HG02840 (cell line): ENCODE results near the gene C5AR2.
A peak's percentile ranks its signal among the peaks of the same experiment; 100 is the strongest.
"Not testable (repeated sequence)": the region's sequence is repeated elsewhere in the genome, so short reads cannot be mapped to it uniquely, and the experiment has no call there.

Experiments
- ATAC-seq: cut with Tn5 transposase; IDR thresholded peaks from one replicate; pipeline ENCODE4 v1.9.1; 2021; ENCODE audit warnings: mild to moderate bottlenecking, moderate library complexity, moderate number of reproducible peaks; ENCODE audit not compliant: unreplicated experiment, low FRiP score

C5AR2 gene

DNA sequence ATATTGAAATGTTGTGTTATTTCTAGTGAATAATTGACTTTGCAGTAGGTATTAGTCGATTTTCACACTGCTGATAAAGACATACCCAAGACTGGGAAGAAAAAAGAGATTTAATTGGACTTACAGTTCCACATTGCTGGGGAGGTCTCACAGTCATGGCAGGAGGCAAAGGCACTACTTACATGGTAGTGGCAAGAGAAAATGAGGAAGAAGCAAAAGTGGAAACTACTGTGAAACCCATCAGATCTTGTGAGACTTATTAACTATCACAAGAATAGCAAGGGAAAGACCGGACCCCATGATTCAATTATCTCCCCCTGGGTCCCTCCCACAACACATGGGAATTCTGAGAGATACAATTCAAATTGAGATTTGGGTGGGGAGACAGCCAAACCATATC is 9.9 kb upstream of the C5AR2 start:
- no peak for ATAC-seq

DNA sequence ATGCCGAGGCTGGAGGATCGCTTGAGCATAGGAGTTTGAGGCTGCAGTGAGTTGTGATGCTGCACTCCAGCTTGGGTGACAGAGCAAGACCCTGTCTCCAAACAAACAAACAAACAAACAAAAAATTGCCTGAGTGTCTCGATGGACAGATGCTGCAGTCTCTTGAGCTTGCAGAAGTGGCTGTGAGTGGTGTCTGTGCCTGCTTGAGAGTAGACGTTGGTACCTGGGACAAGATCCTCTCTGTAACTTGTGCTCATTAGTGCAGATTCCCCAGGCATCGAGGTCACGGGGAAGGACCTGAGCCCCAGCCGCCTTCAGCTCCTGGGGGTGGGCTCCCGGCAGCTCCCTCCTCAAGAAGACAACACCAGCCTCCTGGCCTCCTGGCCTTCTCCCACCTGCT is 8.6 kb upstream of the C5AR2 start:
- no peak for ATAC-seq

DNA sequence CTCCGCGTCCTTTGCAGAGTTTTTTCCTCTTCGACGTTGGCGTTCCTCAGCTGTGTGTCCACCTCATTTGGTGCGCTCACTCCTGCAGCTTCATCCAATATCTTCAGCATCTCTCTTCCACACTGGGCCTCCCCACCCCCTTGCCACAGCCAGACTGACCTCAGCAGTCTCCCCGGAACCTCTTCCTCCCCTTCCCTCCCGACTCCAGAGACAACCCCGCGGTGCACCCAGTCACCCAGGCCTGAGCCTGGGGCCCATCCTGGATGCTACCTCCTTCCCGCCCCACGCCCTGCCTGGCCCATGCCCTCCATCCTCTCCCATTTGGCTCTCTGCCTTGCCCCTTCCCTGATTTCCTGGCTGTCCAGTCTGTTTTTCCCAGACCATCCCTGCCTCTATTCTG is 8.1 kb upstream of the C5AR2 start:
- ATAC-seq: no peak

DNA sequence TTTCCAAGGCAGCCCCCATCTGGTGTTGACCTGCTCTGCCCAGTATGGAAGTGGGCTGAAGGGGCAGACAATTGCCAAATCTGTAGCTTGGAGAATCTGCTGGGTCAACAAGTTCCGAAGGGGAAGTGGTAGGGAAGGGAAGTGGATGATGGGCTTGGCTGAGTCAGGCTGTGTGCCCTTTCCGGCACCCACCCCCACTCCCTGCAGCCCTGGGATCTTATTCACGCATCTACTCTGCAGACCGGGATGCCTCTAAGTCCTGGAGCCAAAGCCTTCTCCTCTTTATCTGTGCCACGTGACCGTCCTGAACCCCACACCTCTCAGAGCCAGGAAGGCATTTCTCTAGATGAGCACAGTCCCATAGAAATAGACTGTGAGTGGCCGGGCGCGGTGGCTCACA is 7.5 kb upstream of the C5AR2 start:
- ATAC-seq: no peak

DNA sequence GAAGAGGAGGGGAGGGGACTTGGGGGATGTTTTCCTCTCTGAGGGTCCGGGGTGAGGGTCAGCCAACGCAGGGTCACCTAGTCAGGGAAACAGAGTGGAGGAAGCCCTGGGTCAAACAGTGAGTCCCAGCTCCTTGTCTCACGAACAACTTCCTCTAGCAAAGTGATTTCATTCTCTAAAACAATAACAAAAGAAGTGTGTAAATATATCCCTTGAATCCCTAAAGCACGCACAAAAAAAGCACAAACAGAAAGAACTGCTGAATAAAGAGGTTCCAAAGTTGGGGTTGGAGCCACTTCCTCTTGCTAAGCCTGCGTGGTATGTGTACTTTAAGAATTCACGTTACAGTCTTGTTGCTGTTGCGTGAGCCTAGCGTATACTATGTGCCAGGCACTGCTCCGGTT is 1.5 kb upstream of the C5AR2 start:
- no peak for ATAC-seq

DNA sequence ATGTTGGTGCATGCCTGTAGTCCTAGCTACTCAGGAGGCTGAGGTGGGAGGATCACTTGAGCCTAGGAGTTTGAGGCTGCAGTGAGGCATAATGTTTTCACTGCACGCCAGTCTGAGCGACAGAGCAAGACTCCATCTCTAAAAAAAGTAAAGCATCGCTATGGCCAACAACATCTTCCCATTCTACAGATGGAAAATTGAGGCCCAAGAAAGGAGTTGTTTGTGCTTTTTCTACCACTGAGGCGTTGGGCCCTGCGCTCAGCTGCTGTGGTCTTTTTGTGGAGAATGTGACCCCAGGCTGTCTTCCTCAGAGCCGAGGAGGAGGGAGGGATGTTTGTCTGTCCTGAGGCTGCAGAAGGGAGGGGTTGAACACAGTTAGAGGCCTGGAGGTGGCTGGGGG is 485 bp upstream of the C5AR2 start:
- no peak for ATAC-seq

DNA sequence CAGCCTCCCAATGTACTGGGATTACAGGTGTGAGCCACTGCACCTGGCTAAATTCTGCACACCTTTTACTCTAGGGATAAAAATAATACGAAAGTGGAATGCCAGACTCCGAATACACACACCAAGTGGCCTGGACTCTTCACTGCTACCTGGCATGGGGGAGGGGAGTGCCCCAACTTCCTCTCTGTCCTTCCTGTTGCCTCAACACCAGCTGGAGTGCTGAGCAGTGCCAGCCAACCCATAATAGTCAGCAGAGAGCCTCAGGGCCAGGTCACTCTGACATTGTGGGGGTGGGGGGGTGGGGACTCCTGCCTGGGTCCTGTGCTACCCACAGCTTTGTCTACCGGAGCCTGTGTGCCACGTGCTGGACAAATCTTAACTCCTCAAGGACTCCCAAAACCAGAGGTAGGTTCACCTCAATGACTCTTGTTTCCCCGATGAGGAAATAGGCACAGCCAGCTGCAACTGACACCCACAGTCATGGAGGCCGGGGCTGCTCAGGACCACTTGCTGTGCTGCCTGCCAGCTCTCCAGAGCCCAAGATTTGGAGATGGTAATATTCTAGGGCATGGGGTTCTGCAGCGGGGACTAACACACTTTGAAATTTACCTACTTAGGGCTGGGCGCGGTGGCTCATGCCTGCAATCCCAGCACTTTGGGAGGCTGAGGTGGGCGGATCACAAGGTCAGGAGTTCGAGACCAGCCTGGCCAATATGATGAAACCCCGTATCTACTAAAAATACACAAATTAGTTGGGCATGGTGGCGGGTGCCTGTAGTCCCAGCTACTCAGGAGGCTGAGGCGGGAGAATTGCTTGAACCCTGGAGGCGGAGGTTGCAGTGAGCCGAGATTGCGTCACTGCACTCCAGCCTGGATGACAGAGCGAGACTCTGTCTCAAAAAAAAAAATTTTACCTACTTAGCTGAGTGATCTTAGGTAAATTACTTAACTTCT is 5.1 kb downstream of the C5AR2 start:
- ATAC-seq: not testable (repeated sequence)

DNA sequence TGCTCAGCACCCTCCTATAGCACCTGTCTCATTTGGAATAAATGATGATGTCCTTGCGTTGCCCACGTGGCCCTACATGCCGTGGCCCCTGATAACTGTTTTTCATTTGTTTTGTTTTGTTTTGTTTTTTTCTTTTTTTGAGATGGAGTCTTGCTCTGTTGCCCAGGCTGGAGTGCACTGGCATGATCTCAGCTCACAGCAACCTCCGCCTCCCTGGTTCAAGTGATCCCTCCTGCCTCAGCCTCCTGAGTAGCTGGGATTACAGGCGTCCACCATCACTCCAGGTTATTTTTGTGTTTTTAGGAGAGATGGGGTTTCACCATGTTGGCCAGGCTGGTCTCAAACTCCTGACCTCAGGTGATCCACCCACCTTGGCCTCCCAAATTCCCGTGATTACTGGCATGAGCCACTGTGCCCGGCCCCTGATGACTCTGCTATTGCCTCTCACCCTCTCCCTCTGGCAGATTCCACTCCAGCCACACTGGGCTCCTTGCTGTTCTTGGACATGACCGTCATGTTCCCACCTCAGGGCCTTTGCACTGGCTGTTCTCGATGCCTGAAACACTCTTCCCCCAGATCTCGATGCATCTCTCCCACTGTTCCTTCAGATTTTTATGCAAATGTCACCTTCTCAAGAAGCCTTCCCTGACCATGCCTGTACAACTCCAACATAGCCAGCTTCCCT is 7.4 kb downstream of the C5AR2 start:
- no peak for ATAC-seq

DNA sequence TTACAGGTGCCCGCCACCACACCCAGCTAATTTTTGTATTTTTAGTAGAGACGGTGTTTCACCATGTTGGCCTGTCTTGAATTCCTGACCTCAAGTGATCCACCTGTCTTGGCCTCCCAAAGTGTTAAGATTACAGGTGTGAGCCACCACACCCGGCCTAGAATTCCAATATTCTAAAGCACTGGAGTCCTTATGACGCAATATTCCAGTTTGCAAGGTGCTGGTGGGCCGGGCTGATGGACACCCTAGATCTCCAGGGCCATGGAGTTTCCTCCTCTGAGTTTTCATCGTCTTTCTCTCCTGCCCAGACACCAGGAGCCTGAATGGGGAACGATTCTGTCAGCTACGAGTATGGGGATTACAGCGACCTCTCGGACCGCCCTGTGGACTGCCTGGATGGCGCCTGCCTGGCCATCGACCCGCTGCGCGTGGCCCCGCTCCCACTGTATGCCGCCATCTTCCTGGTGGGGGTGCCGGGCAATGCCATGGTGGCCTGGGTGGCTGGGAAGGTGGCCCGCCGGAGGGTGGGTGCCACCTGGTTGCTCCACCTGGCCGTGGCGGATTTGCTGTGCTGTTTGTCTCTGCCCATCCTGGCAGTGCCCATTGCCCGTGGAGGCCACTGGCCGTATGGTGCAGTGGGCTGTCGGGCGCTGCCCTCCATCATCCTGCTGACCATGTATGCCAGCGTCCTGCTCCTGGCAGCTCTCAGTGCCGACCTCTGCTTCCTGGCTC is 8.7 kb downstream of the C5AR2 start:
- no peak for ATAC-seq

DNA sequence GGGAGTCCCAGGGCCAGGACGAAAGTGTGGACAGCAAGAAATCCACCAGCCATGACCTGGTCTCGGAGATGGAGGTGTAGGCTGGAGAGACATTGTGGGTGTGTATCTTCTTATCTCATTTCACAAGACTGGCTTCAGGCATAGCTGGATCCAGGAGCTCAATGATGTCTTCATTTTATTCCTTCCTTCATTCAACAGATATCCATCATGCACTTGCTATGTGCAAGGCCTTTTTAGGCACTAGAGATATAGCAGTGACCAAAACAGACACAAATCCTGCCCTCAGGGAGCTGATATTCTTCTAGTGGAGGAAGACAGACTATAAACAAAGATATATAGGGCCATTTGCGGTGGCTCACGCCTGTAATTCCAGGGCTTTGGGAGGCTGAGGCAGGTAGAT is 9.8 kb downstream of the C5AR2 start:
- ATAC-seq: no peak

DNA sequence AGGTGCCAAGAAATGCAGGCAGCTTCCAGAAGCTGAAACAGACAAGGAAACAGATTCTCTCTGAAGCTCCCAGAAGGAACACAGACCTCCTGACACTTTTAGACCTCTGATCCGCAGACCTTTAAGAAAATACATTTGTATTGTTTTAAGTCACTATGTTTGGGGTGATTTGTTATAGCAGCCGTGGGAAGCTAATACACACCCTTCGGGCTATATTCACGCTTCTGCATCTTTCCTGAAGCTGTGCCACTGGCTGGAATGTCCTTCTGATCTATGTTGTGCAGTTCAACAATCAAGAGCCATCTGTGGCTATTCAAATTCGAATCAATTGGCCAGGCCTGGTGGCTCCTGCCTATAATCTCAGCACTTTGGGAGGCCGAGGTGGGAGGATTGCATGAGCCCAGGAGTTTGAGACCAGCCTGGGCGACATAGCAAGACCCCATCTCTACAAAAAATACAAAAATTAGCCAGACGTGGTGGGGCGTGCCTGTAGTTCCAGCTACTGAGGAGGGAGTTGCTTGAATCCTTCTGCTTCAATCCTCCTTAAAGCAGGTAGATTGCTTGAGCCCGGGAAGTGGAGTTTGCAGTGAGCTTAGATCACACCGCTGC is 11.3 kb downstream of the C5AR2 start:
- ATAC-seq: no peak

DNA sequence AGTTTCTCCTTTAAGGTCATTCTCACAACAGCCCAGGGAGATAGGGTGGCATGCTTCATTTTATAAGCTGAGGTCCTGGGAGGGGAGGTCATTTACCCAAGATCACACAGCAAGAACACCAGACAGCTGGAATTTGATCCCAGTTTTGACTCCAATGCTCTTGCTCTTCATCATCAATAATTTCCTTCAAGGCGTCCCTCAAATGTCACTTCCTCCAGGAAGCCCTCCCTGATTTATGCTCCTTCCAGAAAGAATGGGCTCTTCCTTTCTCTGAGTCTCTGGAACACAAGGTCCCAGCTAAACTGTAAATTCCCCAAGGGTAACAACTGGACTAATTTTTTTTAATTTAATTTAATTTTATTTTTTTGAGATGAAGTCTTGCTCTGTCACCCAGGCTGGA is 12.4 kb downstream of the C5AR2 start:
- ATAC-seq: no peak

DNA sequence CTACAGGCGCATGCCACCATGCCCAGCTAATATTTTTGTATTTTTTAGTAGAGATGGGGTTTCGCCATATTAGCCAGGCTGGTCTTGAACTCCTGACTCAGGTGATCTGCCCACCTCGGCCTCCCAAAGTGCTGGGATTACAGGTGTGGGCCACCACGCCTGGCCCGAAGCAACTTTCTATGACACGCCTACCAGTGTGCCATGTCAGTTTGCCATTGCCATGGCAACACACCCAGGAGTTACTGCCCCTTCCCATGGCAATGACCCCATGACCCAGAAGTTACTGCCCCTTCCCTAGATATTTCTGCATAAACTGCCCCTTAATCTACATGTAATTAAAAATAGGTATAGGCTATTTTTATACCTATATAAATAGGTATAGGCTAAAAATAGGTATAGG is 14.0 kb downstream of the C5AR2 start:
- not testable (repeated sequence) for ATAC-seq

DNA sequence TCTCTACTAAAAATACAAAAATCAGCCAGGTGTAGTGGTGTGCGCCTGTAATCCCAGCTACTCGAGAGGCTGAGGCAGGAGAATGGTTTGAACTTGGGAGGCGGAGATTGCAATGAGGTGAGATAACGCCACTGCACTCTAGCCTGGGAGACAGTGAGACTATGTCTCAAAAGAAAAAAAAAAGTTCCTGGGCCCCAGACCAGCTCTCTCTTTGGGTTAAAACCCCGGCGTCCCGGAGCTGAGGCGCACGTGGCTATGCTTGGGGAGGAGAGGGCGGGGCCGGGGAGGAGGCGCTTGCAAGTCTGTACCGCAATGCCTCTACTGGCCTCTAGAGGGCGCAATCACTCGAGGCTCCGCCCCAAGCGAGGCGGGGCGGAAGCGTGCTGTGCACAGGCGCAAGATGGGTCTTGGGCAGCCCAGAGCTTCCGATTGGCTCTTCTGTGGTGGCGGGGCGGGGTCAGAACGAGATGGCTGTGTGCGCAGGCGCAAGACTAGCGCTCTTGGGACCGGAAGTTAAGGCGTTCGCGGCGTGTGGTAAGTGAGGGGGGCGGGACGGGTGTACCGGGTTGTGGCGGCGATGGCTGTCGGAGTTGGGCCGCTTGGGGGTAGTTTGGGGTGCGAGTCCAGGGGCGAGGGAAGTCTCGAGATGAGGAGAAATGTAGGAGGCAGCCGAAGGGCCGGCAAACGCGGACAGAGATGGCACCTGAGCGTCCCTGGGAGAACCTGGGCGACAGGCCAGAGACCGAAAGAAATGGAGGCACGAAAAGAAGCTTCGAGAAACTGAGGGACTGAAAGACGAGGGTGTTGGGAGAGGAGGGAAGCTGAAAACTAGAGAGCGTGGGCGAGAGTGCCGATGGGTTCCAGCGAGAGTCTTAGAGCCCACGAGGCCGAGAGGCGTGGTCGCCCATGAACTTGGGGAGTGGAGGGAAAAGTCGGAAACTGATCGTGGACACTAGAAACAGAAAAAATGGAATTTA is 17.1 kb downstream of the C5AR2 start, which contains the start of gene DHX34:
DHX34 (plus strand) TSS at position 497 of the 977 bp plus-strand sequence. CDS start 3,716 bp downstream, outside the sequence.
- peak; percentile 97 for ATAC-seq

DNA sequence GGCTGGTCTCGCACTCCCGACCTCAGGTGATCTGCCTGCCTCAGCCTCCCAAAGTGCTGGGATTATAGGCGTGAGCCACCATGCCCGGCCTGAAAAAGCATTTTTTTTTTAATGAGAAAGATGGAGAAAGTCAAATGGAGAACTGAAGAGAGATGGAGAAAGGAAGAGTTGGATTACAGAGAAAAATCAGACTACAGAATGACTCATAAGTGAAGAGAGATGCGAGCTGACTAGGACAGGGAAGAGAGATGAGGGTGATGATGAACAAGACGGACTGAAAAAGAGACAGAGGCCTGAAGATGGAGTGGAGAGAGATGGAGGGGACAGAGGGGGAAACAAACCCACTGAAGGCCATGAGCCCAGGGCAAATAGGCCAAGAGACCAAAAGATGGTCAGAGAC is 18.7 kb downstream of the C5AR2 start:
- ATAC-seq: no peak

DNA sequence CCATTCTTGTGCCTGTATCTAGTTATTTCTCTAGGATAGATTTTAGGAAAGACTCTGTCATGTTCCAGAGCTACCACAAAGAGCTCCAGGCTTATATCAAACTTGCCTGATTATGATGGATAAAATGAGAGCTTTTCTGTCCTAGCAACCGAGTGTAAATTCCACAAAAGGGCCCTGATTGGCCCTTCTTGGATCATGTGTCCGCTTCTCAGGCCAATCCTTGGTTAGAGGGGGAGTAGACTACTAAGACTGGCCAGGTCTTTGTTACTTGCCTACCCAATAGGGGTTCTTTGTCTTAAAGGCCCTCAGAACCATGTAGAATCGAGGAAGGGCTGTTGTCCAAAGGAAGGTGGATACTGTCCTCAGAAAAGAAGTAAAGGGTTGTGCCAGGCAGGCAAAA is 19.6 kb downstream of the C5AR2 start:
- no peak for ATAC-seq

DNA sequence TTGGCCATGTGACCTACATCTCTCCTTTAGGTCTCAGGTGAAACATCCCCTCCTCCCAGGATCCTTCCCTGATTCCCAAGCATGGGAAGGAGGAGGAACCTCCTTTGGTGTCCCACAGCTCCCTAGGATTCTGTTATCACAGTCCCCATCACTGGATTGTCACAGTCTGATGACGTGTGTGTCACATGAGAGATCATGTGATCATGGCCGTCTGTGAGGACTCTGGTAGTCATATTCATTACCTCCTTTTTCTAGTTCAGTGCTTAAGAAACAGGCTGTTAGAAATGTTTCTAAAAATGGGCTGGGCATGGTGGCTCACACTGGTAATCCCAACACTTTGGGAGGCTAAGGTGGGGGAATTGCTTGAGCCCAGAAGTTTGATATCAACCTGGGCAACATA is 20.1 kb downstream of the C5AR2 start:
- ATAC-seq: no peak

DNA sequence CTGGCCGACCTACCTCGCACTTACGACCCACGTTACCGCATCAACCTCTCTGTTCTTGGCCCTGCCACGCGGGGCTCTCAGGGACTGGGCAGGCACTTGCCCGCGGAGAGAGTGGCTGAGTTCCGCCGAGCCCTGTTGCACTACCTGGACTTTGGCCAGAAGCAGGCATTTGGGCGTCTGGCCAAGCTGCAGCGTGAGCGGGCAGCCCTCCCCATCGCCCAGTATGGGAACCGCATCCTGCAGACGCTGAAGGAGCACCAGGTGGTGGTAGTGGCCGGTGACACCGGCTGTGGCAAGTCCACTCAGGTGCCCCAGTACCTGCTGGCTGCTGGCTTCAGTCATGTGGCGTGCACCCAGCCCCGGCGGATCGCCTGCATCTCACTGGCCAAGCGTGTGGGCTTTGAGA is 21.3 kb downstream of the C5AR2 start:
- no peak for ATAC-seq

DNA sequence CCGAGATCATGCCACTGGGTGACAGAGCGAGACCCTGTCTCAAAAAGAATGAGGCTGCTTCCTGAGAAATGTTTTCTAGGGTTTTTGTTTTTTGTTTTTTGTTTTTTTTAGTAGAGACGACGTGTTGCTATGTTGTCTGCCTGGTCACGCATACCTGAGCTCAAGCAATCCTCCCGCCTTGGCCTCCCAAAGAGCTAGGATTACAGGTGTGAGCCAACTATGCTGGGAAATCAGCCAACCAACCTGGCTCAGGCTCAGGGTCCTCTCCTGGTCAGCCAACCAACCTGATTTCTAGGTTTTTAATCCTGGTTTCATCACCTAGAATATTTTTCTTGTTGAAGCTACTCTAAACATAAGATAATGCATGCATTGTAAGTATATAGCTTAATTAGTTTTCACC is 24.9 kb downstream of the C5AR2 start:
- ATAC-seq: no peak
